PC-9 (cell line): ENCODE results near the gene BAHD1.

ENCODE experiments used
- EZH2 ChIP-seq: fragments of 200-600 bp; sonication (generic); IDR thresholded peaks from 2 replicates; pipeline ENCODE4 v1.8.0; 2017; ENCODE audit warnings: antibody characterized with exemption, low read depth
- TF ChIP-seq, protein P1 (sequence below): fragments of 200-600 bp; sonication (generic); conservative IDR thresholded peaks from 2 replicates; pipeline ENCODE4 v1.6.1; 2017; ENCODE audit warnings: mixed run types, antibody characterized with exemption, mild to moderate bottlenecking, moderate library complexity

DNA sequence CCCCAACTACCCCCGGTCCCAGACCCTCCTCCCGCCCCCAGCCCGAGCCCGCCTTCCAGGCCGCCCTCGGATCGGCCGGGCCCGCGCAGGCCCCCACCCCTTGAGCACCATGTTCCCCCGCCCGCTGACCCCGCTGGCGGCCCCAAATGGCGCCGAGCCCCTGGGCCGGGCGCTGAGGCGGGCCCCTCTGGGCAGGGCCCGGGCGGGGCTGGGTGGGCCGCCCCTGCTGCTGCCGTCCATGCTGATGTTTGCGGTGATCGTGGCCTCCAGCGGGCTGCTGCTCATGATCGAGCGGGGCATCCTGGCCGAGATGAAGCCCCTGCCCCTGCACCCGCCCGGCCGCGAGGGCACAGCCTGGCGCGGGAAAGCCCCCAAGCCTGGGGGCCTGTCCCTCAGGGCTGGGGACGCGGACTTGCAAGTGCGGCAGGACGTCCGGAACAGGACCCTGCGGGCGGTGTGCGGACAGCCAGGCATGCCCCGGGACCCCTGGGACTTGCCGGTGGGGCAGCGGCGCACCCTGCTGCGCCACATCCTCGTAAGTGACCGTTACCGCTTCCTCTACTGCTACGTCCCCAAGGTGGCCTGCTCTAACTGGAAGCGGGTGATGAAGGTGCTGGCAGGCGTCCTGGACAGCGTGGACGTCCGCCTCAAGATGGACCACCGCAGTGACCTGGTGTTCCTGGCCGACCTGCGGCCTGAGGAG lies 30.5 kb downstream of the BAHD1 start:
- TF ChIP-seq, protein P1, sequence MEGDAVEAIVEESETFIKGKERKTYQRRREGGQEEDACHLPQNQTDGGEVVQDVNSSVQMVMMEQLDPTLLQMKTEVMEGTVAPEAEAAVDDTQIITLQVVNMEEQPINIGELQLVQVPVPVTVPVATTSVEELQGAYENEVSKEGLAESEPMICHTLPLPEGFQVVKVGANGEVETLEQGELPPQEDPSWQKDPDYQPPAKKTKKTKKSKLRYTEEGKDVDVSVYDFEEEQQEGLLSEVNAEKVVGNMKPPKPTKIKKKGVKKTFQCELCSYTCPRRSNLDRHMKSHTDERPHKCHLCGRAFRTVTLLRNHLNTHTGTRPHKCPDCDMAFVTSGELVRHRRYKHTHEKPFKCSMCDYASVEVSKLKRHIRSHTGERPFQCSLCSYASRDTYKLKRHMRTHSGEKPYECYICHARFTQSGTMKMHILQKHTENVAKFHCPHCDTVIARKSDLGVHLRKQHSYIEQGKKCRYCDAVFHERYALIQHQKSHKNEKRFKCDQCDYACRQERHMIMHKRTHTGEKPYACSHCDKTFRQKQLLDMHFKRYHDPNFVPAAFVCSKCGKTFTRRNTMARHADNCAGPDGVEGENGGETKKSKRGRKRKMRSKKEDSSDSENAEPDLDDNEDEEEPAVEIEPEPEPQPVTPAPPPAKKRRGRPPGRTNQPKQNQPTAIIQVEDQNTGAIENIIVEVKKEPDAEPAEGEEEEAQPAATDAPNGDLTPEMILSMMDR, result no peak
- TF ChIP-seq EZH2, result no peak
